ENCODE measurements around the gene CEP41. TPM values are rescaled to one million over a fixed set of nuclear protein-coding genes. Genes with fewer than 3 reads are reported as not detected.
A peak's percentile ranks its signal among the peaks of the same experiment; 100 is the strongest.

CEP41 gene
- total RNA-seq, 2 experiments from 2014 or later: 3.3 to 4.8 TPM

GRCh38 chr7:130430115-130430514 is 10.7 kb downstream of the CEP41 start:
- no peaks in the 10 kb centered on the region for H3K36me3 ChIP-seq (ENCODE audit: insufficient read depth, low read length)
- Mint-ChIP-seq H3K4me3 (no peak overlapping the region), H3K27ac (no peak overlapping the region), H3K4me1 (ENCODE audit: low read depth) (peaks cover 25% of the 10 kb centered on the region), H3K27me3 (no peaks in the 10 kb centered on the region), H3K36me3 (ENCODE audit: low read depth) (peaks cover 5% of the 10 kb centered on the region), H3K9me3 (no peaks in the 10 kb centered on the region)
- ChIA-PET POLR2A (interaction anchor here (0.7 kb wide), 1 partner anchor 34 kb away, joined by 3 read pairs; no protein-coding TSS in a partner anchor), CTCF (no interaction called here)
- H3K4me3 ChIP-seq (ENCODE audit: low read length): no peak overlapping the region
- intact Hi-C loops (cut with DNase I, micrococcal nuclease): loop anchor here in 1 of 2 experiments (10.0 kb wide), 1 partner anchor 815 kb away; the partner anchor contains the start of gene NRF1
- DNase-seq (no peak), ATAC-seq (ENCODE audit: poor library complexity) (no peak)
- H3K27me3 ChIP-seq (ENCODE audit: control insufficient read depth in 1 of 2, insufficient read depth in 2 of 2, low read length in 2 of 2): no peaks in the 10 kb centered on the region
- H3K9me3 ChIP-seq (ENCODE audit: control insufficient read depth in 1 of 2, insufficient read depth in 1 of 2, low read length in 2 of 2): no peaks in the 10 kb centered on the region
- peaks cover 10% of the 10 kb centered on the region for H3K4me1 ChIP-seq (ENCODE audit: insufficient read depth, low read length)
- H3K27ac ChIP-seq (ENCODE audit: low read depth in 1 of 2, low read length in 2 of 2): no peak overlapping the region
- TF ChIP-seq CTCF (IDR thresholded peaks at IDR 0.05): no peak

- Histone ChIP-seq H3K4me3 (ENCODE audit: low read length) (no peak overlapping the region), H3K27ac (ENCODE audit: low read depth in 1 of 2, low read length in 2 of 2) (no peak overlapping the region), H3K4me1 (ENCODE audit: insufficient read depth, low read length) (peaks cover 10% of the 10 kb centered on the region), H3K36me3 (ENCODE audit: insufficient read depth, low read length) (no peaks in the 10 kb centered on the region), H3K9me3 (ENCODE audit: control insufficient read depth in 1 of 2, insufficient read depth in 1 of 2, low read length in 2 of 2) (no peaks in the 10 kb centered on the region), H3K27me3 (ENCODE audit: control insufficient read depth in 1 of 2, insufficient read depth in 2 of 2, low read length in 2 of 2) (no peaks in the 10 kb centered on the region)
- no peak for TF ChIP-seq CTCF (IDR thresholded peaks at IDR 0.05)
- CTCF ChIA-PET: no interaction called here
- ATAC-seq (ENCODE audit: poor library complexity): no peak
- Mint-ChIP-seq H3K27me3 (no peaks in the 10 kb centered on the region), H3K4me3 (no peak overlapping the region), H3K9me3 (no peaks in the 10 kb centered on the region), H3K36me3 (ENCODE audit: low read depth) (peaks cover 5% of the 10 kb centered on the region), H3K27ac (no peak overlapping the region), H3K4me1 (ENCODE audit: low read depth) (peaks cover 31% of the 10 kb centered on the region)
- intact Hi-C loops (cut with DNase I, micrococcal nuclease): no loop called here
- no peak for DNase-seq
- POLR2A ChIA-PET: interaction anchor here (1.5 kb wide), 1 partner anchor 12 kb away, joined by 4 read pairs; the partner anchor contains the start of gene CEP41
Measured at GRCh38 chr7:130429019-130429418, 11.8 kb downstream of the CEP41 start.

- Mint-ChIP-seq H3K4me1 (ENCODE audit: low read depth) (peaks cover 47% of the 10 kb centered on the region), H3K9me3 (no peaks in the 10 kb centered on the region), H3K27me3 (no peaks in the 10 kb centered on the region), H3K4me3 (peak overlapping the region; percentile 61), H3K27ac (peak overlapping the region; percentile 63), H3K36me3 (ENCODE audit: low read depth) (peaks cover 5% of the 10 kb centered on the region)
- TF ChIP-seq CTCF (IDR thresholded peaks at IDR 0.05): no peak
- Histone ChIP-seq H3K27ac (ENCODE audit: low read depth in 1 of 2, low read length in 2 of 2) (no peak overlapping the region), H3K36me3 (ENCODE audit: insufficient read depth, low read length) (no peaks in the 10 kb centered on the region), H3K4me3 (ENCODE audit: low read length) (no peak overlapping the region), H3K27me3 (ENCODE audit: control insufficient read depth in 1 of 2, insufficient read depth in 2 of 2, low read length in 2 of 2) (no peaks in the 10 kb centered on the region), H3K4me1 (ENCODE audit: insufficient read depth, low read length) (no peaks in the 10 kb centered on the region), H3K9me3 (ENCODE audit: control insufficient read depth in 1 of 2, insufficient read depth in 1 of 2, low read length in 2 of 2) (no peaks in the 10 kb centered on the region)
- ChIA-PET POLR2A (interaction anchor here (0.7 to 1.8 kb wide), 3 partner anchors 10 to 14 kb away, joined by 3 to 6 read pairs (median 5); partner anchors contain the start of gene CEP41), CTCF (no interaction called here)
- ATAC-seq (ENCODE audit: poor library complexity): peak; percentile 88
- intact Hi-C loops (cut with DNase I, micrococcal nuclease): no loop called here
- peak in 3 of 14 experiments; percentile 35 to 60 (median 60) for DNase-seq
Measured at GRCh38 chr7:130426564-130426963, 14.3 kb downstream of the CEP41 start.
